GM13977 (cell line): Measurements from ENCODE around the gene UBL4A.

Source experiments
- DNase-seq: peaks from one replicate; pipeline ENCODE4 v3.0.0; 2012; ENCODE audit warnings: low spot score
- CTCF ChIP-seq: IDR thresholded peaks from 2 replicates; pipeline ENCODE4 v1.5.1; 2012; ENCODE audit warnings: mild to moderate bottlenecking, control low read depth; ENCODE audit not compliant: insufficient read depth; ENCODE audit errors: extremely low read depth, missing control alignments
- in situ Hi-C: fragments of 300-500 bp; cut with MboI; formaldehyde crosslinking; loops from one replicate; pipeline ENCODE4 v1.12.0; 2022; ENCODE audit warnings: low sequenced_read_pairs, low pct_unique_long_range_greater_than_20kb, mixed read lengths, inconsistent platforms; ENCODE audit not compliant: unreplicated experiment

Gene UBL4A

GRCh38 chrX:154529206-154529612 lies 42.8 kb upstream of the UBL4A start:
- in situ Hi-C loops = no loop called here
- no peak for DNase-seq
- TF ChIP-seq CTCF = no peak

DNA sequence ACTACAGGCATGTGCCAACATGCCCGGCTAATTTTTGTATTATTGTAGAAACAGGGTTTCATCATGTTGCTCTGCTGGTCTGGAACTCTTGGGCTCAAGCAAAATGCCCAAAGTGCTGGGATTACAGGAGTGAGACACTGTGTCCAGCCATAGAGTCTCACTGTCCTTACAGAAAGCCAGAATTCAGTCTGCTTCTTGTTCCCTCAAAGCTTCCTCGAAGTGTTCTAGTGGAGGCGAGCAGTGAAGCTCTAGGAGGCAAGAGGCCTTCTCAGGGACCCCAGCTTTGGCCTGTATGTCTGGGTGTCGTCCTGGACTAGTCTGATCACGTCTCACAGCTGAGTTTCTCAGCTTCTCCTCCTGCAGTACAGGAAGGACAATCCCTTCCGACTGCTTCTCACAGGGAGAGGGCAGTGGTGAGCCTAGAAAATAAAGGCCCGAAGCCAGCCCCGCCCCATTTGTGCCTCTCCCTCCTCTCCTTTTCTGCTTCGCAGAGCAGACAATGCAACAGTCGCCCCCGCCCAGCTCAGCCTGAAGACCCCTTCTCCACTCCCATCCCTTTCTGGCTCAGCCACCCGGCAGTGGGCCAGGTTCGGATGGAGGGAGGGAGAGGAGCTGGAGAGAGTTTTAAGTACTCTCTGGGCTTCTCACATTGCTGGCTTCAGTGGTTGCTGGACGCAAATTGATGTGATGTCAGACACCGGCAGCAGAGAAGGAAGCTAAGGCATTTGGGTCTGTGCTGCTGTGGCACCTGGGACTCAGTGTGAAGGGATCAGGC lies 40.7 kb upstream of the UBL4A start:
- peak; percentile 72 for DNase-seq
- TF ChIP-seq CTCF = peak; percentile 47
- in situ Hi-C loops = no loop called here

GRCh38 chrX:154525606-154526490 lies 39.4 kb upstream of the UBL4A start:
- no peak for TF ChIP-seq CTCF
- in situ Hi-C loops = no loop called here
- no peak for DNase-seq

DNA sequence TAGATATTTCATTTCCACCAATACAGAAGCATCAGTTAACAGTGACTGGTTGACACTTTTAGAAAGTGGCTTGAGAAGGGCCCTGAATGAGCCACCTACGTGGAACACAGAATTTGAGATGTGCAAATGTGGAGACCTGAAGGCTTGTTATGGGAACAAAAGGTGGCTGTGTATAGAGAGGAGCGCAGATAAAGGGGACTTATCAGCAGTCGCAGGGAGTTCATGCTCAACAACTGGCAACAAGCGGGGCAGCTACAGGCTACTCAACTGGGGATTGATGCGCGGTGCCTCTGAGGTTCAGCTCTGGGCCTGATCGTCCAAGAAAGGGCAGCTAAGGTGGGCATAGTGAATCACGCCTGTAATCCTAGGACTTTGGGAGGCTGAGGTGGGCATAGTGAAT lies 33.0 kb upstream of the UBL4A start:
- in situ Hi-C loops = no loop called here
- no peak for TF ChIP-seq CTCF
- no peak for DNase-seq

GRCh38 chrX:154517101-154517781 lies 30.8 kb upstream of the UBL4A start:
- no peak for TF ChIP-seq CTCF
- DNase-seq = no peak
- in situ Hi-C loops = no loop called here

DNA sequence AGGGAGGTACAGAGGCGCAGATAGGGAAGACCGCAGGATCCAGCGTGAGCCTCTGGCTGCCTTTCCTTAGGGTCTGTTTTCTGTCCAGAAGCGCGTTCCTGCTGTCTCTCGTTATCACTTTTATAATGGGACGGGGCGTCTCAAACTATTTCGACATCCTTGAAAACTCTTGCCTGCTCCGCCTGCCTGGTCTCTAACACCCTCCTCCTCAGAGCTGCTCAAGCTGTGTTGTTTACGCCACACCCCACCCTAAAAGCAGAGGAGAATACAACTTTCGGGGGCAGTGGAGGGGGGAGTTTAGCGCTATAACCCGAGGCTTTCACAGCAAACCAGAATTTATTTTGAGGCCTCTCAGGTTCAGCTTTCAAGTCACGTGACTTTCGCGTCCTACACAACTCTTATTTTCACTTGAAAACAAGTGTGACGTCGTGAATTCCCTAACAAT lies 30.3 kb upstream of the UBL4A start:
- no peak for TF ChIP-seq CTCF
- no peak for DNase-seq
- in situ Hi-C loops = no loop called here
